MM.1S (cell line): ENCODE data around the gene DAND5.

ENCODE experiments used
- DNase-seq: peaks from one replicate; pipeline ENCODE4 v3.0.0-alpha.2; 2015
- H2AFZ ChIP-seq: fragments of 300-600 bp; sonication (generic); 2 replicates; pipeline ENCODE4 v1.6.0; 2016; ENCODE audit warnings: antibody characterized with exemption, low read length
- H3F3A ChIP-seq: fragments of 300-600 bp; sonication (generic); 2 replicates; pipeline ENCODE4 v1.6.1; 2016; ENCODE audit warnings: mild to moderate bottlenecking, antibody characterized with exemption, low read length, moderate library complexity, mixed read lengths; ENCODE audit not compliant: insufficient read depth
- H3K27ac ChIP-seq: fragments of 300-600 bp; sonication (generic); 2 replicates; pipeline ENCODE4 v1.5.1; 2016; ENCODE audit warnings: mild to moderate bottlenecking, low read length
- H3K27me3 ChIP-seq: fragments of 300-600 bp; sonication (generic); replicated peaks from 2 replicates; pipeline ENCODE4 v1.6.0; 2016; ENCODE audit warnings: low read length; ENCODE audit not compliant: insufficient read depth
- H3K36me3 ChIP-seq: fragments of 300-600 bp; sonication (generic); replicated peaks from 2 replicates; pipeline ENCODE4 v1.6.1; 2016; ENCODE audit warnings: mild to moderate bottlenecking, low read length, mixed read lengths; ENCODE audit not compliant: insufficient read depth
- H3K4me1 ChIP-seq: fragments of 300-600 bp; sonication (generic); 2 replicates; pipeline ENCODE4 v1.6.1; 2016; ENCODE audit warnings: low read length, mixed read lengths
- H3K4me2 ChIP-seq: fragments of 300-600 bp; sonication (generic); 2 replicates; pipeline ENCODE4 v1.6.0; 2016; ENCODE audit warnings: low read depth, low read length
- H3K4me3 ChIP-seq: fragments of 300-600 bp; sonication (generic); 2 replicates; pipeline ENCODE4 v1.5.1; 2016; ENCODE audit warnings: low read length, mixed read lengths
- H3K79me2 ChIP-seq: fragments of 300-600 bp; sonication (generic); 2 replicates; pipeline ENCODE4 v1.6.1; 2016; ENCODE audit warnings: mixed run types, low read length, mixed read lengths
- H3K9ac ChIP-seq: fragments of 300-600 bp; sonication (generic); 2 replicates; pipeline ENCODE4 v1.6.1; 2016; ENCODE audit warnings: low read length, mixed read lengths
- H3K9me2 ChIP-seq: fragments of 300-600 bp; sonication (generic); replicated peaks from 2 replicates; pipeline ENCODE4 v1.6.1; 2016; ENCODE audit warnings: mild to moderate bottlenecking, low read length, mixed read lengths; ENCODE audit not compliant: insufficient read depth
- H3K9me3 ChIP-seq: fragments of 300-600 bp; sonication (generic); replicated peaks from 2 replicates; pipeline ENCODE4 v1.6.1; 2016; ENCODE audit warnings: mild to moderate bottlenecking, low read length, mixed read lengths; ENCODE audit not compliant: insufficient read depth
- H4K20me1 ChIP-seq: fragments of 300-600 bp; sonication (generic); 2 replicates; pipeline ENCODE4 v1.6.1; 2016; ENCODE audit warnings: mild to moderate bottlenecking, low read length, moderate library complexity, mixed read lengths; ENCODE audit not compliant: insufficient read depth
- EZH2 ChIP-seq: fragments of 300-600 bp; sonication (generic); optimal IDR thresholded peaks from 2 replicates; pipeline ENCODE3; 2017; ENCODE audit warnings: low read depth, mild to moderate bottlenecking, antibody characterized with exemption, low read length, mixed read lengths
- EZH2phosphoT487 ChIP-seq: fragments of 300-600 bp; sonication (generic); IDR thresholded peaks from 2 replicates; pipeline ENCODE4 v1.6.1; 2018; ENCODE audit warnings: antibody characterized with exemption, low read length
- TF ChIP-seq, protein P1 (sequence below): fragments of 300-600 bp; sonication (generic); IDR thresholded peaks from 2 replicates; pipeline ENCODE4 v1.5.1; 2016; ENCODE audit warnings: antibody characterized with exemption, low read length, mixed read lengths

Gene DAND5

DNA sequence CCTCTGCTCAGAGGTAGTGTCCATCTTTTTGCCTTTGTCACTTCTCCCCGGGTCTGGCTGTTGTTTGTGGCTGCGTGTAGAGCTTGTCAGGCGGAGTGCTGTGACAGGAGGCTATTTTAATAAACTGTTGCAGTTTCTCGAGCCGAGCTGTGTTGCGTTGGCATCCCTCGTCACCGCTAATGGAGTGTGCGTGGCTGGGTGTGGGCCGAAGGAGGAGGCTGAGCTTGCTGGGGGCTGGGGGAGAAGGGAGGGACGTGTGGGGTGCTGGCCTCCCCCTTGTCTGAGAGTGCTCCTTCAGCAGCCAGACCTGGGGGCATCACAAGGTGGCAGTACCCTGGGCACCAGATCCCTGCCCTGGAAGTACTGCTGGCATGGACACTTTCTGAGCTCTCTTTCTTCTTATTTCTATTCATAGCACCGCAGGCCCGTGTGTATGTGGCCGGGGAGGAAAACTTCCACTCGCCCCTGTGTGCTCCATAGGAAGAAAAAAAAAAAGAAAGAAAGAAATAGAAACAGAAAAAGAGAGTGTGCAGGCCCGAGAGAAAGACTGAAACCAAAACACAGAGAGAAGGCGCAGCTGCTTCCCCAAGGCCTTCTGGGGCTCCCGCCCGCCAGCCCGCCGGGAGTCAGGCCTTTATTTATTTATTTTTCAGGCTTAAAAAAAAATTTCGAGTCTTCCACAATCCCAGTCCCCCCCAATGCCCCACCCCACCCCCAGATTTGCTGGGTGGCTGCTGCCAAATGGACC lies 52.9 kb downstream of the DAND5 start:
- peak; percentile 67 for DNase-seq
- no peaks in the 10 kb centered on the region for H4K20me1 ChIP-seq
- H3K4me3 ChIP-seq = peak overlapping the region; percentile 84
- H3F3A ChIP-seq = peaks cover 19% of the 10 kb centered on the region; the same call in 1 of the 2 replicates
- peak overlapping the region; percentile 58; the same call in 1 of the 2 replicates for H3K27ac ChIP-seq
- peak overlapping the region; percentile 75 for H3K4me2 ChIP-seq
- H3K36me3 ChIP-seq = no peaks in the 10 kb centered on the region
- H2AFZ ChIP-seq = peak overlapping the region; percentile 95
- peaks cover 8% of the 10 kb centered on the region; the same call in 1 of the 2 replicates for H3K4me1 ChIP-seq
- no peaks in the 10 kb centered on the region for H3K9me3 ChIP-seq
- H3K9me2 ChIP-seq = no peaks in the 10 kb centered on the region
- TF ChIP-seq, protein P1, sequence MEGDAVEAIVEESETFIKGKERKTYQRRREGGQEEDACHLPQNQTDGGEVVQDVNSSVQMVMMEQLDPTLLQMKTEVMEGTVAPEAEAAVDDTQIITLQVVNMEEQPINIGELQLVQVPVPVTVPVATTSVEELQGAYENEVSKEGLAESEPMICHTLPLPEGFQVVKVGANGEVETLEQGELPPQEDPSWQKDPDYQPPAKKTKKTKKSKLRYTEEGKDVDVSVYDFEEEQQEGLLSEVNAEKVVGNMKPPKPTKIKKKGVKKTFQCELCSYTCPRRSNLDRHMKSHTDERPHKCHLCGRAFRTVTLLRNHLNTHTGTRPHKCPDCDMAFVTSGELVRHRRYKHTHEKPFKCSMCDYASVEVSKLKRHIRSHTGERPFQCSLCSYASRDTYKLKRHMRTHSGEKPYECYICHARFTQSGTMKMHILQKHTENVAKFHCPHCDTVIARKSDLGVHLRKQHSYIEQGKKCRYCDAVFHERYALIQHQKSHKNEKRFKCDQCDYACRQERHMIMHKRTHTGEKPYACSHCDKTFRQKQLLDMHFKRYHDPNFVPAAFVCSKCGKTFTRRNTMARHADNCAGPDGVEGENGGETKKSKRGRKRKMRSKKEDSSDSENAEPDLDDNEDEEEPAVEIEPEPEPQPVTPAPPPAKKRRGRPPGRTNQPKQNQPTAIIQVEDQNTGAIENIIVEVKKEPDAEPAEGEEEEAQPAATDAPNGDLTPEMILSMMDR = peak; percentile 13
- TF ChIP-seq EZH2phosphoT487 = no peak
- H3K79me2 ChIP-seq = no peaks in the 10 kb centered on the region
- H3K9ac ChIP-seq = peak overlapping the region; percentile 59; the same call in 1 of the 2 replicates
- H3K27me3 ChIP-seq = peaks cover 14% of the 10 kb centered on the region

GRCh38 chr19:13022859-13023636 lies 53.7 kb downstream of the DAND5 start:
- Histone ChIP-seq H3K79me2 (no peaks in the 10 kb centered on the region), H3K4me3 (peak overlapping the region; percentile 84), H4K20me1 (no peaks in the 10 kb centered on the region), H3K36me3 (no peaks in the 10 kb centered on the region), H3F3A (peaks cover 19% of the 10 kb centered on the region; the same call in 1 of the 2 replicates), H3K4me1 (peaks cover 8% of the 10 kb centered on the region; the same call in 1 of the 2 replicates), H3K9me2 (no peaks in the 10 kb centered on the region), H3K27ac (peak overlapping the region; percentile 58; the same call in 1 of the 2 replicates), H3K27me3 (peaks cover 7% of the 10 kb centered on the region; the same call in 1 of the 2 replicates), H3K9ac (peak overlapping the region; percentile 59; the same call in 1 of the 2 replicates), H3K4me2 (peak overlapping the region; percentile 75), H3K9me3 (no peaks in the 10 kb centered on the region), H2AFZ (peak overlapping the region; percentile 95)
- TF ChIP-seq EZH2phosphoT487 (no peak), EZH2 (no peak)
- TF ChIP-seq, protein P1 = no peak
- DNase-seq = peak; percentile 73

DNA sequence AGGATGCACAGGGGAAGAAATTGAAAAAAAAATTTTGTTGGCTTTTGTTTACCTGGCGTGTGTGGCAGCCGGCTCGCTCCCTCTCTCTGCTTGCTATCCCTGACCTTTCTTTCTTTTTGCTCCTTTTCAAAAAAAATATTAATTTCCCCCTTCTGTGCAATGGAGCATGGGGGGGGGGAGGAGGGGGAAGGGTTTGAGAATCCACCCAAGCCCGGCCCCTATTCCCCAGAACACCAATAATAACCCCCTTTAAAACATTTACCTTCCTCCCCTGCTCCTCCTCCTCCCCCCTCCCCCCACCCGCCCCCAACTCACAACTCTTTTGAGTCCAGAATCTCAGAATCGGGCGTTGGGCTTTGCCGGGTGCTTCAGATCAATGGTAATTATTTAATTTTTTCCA lies 54.3 kb downstream of the DAND5 start:
- no peaks in the 10 kb centered on the region for H3K79me2 ChIP-seq
- peak overlapping the region; percentile 95 for H2AFZ ChIP-seq
- peak overlapping the region; percentile 75 for H3K4me2 ChIP-seq
- DNase-seq = no peak
- H3K27me3 ChIP-seq = peaks cover 7% of the 10 kb centered on the region; the same call in 1 of the 2 replicates
- TF ChIP-seq, protein P1 = no peak
- no peak for TF ChIP-seq EZH2
- no peak for TF ChIP-seq EZH2phosphoT487
- H3K4me3 ChIP-seq = peak overlapping the region; percentile 84
- peaks cover 8% of the 10 kb centered on the region; the same call in 1 of the 2 replicates for H3K4me1 ChIP-seq
- peak overlapping the region; percentile 59; the same call in 1 of the 2 replicates for H3K9ac ChIP-seq
- H3K9me2 ChIP-seq = no peaks in the 10 kb centered on the region
- H4K20me1 ChIP-seq = no peaks in the 10 kb centered on the region
- H3K9me3 ChIP-seq = no peaks in the 10 kb centered on the region
- no peaks in the 10 kb centered on the region for H3K36me3 ChIP-seq
- peaks cover 19% of the 10 kb centered on the region; the same call in 1 of the 2 replicates for H3F3A ChIP-seq
- peak overlapping the region; percentile 58; the same call in 1 of the 2 replicates for H3K27ac ChIP-seq
